GM21367 (cell line): Measurements from ENCODE around the gene HOXD12.

Experiments
- ATAC-seq: cut with Tn5 transposase; IDR thresholded peaks from one replicate; pipeline ENCODE4 v1.9.1; 2021; ENCODE audit not compliant: unreplicated experiment

HOXD12 gene

DNA sequence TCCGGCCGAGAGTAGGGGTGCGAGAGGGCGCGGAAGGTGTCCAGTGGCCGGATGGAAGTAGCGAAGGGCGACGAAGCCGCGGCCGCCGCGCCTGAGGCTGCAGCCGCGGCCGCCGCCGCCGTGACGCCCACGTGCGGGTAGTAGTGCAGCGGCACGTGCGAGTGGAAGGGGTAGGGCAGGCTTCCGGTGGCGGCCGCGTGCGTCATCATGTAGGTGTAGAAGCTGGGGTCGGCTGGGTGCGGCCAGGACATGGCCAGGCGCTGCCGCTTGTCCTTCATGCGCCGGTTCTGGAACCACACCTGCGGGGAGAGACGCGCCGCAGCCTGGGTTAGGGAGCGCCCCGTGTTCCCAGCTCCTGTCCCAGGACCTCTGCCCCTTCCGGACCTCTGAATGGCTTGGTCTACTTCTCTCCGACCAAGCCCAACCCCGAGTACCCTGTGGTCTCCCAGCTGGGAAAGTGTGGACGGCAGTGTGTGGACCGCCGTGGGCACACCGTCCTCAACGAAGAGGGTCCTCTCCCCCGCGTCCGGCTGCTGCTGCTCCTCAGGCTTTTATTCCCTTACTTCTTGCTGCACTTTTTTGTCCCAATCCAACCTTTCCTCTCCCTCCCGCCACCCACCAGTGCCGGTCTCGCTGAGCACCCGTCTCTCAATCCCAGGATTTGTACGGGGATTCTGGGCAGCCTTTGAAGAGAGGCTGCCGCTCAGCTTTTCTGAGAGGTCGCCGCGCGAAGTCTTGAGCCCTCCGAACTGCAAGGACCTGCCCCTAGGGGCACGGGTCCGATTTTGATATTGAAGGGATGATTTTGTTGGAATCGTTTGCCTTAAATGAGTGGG lies 18.8 kb upstream of the HOXD12 start:
- ATAC-seq = no peak

DNA sequence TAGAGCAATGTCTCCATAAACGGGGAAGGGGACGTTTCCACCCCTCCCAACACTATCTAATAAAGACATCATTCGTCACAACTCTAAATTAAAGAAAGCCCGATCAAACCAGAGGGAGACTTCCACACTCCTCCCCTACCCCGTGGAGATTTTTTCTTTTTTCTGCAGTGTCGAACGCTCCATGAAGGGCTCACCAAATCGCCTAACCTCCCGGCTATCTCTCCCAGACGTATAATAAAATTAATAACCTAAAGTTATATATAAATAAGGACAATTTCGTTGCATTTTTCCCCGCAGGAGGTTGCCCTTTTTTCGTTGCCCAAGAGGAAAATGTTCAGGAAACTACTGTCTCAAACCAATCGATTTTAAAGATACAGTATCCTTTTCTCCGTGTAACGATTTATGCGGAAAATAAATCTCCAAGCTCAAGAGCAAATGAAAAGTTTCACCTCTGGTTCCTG lies 18.2 kb upstream of the HOXD12 start:
- ATAC-seq = no peak

DNA sequence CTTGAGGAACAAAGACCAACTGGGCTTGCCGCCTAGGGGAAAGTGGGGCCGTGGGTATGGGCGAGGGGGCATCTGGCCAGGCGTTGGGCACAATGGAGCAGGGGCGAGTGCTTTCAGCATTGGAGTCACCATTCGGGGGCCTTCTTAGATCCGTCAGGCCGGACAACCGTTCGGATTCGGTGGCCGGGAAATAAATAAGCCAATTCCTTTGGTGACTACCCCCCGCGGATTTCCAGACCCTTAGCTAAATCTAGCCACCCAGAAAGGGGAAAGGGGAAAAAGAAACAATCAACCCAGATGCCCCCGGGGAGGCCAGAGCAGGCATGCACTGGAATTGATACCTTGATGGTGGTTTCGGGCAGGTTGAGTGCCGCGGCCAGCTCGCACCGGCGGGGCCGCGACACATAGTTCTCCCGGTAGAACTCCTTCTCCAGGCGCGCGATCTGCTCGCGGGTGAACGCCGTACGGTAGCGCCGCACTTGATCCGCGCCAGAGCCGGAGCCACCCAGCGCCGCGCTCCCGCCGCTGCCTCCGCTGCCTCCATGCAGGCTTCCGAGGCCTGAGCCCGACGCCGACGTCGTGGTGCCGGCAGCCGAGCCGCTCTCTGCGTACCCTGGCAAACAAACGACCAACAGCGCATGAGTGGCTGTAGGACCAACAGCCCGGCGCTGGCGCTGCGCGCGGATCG lies 17.6 kb upstream of the HOXD12 start:
- ATAC-seq = no peak

DNA sequence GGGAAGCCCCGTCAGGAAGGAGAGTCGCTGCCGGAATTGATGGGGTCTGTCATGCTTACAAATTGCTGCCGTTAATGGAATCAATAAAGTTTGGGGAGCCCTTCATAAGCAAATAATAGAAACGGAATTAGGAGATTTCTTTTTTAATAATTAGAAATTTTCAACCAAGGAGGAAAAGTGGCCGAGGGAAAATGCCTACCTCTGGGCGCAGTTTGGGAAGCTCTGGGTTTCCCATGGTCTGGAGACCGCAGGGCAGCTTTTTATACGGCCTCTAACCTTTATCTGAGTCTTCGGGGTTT lies 17.1 kb upstream of the HOXD12 start:
- no peak for ATAC-seq

DNA sequence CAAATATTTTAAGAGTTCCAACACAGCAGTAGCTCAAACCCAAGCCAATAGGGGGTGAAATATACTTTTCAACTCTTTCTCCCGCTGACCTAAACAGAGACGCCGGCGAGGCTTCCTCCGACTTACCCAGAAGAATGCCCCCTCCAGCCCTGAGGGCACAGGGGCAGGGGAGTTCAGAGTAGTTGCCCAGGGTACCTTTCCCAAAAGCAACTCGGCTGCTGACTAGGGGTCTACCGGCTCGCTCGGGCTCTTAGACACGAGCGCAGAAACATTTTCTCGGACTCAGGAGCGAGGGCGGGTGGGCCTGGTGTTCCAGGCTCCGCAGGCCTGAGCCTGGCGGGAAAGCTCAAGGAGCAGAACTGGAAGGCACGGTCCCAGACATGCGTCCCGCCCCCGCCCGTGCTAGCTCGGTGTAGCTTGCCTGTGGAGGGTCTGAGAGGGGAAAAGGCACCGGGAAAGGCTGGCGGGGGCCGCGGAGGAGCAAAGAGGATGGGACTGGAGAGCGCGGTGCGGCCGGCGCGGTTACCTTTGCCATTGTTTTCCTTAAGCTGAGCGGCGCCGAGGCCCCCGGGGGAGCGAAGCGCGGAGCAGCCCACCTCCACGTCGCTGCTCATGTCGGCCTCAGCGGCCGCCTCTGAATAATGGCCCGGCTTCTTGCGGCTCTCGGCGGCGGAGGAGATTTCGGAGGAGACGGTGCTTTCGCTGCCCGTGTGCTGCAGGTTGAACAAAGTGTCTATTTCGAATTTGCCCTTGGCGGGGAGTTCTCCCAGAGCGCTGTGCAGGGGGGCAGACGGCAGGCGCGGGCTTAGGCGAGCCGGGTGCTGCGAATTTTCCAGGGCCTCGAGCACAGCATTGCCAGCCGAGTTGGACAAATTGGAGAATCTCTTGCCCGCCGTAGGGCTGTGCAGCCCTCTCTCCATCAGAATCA lies 16.5 kb upstream of the HOXD12 start:
- ATAC-seq = no peak

DNA sequence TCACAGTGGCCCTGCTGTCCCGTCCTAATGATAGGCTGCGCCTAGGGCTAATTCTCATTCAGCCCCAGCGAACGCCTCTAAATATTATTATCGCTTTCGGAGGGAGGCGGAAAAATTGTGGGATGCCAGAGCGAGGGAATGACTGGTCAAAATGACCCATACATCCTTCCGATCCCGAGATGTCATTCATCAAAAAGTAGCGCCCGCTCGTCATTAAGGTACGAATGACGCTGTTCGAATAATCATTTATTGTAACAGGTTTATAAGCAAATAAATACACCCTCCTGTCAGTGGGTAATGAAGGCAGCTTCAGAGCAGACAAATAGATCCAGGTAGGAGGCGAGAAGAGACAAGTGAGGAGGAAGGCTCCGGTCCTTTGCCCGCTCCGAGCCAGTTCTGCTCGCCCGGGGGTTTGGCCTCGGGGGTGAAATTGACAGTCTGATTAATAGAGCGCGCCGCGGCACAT lies 15.8 kb upstream of the HOXD12 start, which contains the start of gene EVX2:
Gene EVX2, minus strand, starts transcription at position 167 of the 466 bp plus-strand sequence. CDS start 186 bp downstream, outside the sequence.
- ATAC-seq = no peak

DNA sequence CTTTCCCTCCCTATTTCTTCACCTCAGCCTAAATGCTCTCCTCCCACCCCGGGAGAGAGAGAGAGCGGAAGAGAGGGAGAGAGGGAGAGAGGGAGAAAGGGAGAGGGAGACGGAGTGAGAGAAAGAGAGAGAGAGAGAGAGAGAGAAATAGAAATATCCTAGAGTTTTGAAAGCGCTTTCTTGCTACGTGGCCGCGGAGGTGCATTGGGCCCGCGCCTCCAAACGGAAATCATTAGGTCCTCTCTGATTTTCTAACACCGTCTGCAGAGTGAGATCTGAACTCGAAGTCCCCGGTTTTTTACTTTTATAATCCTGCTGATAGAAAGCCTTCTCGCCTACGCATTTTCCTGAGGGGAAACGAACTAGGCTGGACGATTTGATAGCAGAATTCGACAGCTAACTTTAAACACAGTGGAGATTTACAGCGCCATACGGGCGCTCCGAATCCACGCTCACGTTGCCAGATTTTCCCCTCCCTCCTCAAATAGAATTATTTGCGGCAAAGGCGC lies 14.9 kb upstream of the HOXD12 start:
- no peak for ATAC-seq

DNA sequence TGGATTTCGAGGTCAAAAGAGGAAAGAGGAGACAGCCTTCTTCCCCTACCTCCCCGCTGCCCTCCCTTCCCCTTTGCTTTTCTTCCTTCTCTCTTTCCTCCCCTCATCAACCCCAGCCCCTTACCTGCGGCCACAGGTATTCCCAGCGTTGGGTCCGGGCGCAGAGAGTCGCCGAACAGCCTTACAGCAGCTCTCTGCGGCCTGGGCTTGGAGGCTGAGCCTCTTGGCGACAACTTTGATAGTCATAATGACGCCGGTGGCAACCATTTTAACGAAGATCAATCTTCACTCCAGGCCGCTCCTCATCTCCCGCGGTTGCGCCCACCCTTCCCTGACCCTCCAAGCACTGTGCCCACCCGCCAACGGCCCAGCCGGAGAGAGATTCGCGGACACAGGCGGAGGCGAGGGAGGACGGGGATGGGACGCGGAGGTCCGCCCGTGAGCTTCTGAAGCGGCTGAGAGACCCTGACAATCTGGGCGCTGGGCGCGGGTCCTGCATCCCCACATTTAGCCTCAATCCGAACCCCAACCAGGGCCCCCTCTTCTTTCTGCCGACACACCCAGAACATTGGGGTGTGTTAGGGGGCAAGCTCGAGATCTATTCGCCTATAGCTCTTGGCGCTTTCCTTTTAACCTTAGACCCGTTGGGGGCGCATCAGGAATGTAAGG lies 14.3 kb upstream of the HOXD12 start:
- no peak for ATAC-seq

DNA sequence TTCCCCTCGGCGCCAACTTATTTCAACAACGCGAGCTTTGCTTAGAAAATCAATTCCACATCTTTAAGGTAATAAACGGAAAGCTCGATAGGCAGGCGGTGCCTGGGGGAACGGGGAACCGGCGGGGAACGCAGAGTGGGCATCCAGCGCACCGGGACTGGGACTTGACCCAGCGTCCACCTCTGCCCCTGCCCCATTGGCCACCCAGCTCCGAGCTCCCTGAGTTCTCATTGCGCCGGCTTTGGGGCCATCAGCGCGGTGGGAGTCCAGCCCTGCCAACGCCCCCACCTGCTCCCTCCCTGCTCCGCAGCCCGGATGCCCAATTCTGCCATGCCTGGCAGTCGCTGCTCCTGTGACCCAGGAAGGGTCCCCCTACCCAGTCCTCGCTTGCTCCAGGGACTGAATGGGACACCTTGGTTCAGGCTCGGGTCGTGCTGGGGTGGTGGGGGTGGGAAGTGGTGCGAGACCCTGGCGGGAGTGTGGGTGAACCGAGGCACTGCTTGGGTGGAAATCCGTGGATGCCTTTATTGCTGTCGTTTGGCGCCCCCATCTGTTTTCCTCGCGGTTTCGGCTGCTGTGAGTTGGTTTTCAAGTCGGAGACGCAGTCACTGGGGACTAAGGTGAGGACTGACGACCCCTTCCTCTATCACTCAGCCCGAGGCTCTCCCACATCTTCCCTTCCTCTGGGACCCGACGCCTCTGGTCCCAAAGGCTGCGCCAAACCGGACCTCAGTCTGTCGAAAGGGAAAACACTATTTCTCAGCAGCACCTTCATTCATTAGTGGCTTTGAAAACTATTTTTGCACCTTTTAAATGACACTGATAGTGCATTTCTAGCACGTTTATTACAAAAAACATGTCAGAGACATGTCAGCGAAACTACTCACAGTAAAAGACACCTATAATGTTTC lies 13.5 kb upstream of the HOXD12 start:
- no peak for ATAC-seq

DNA sequence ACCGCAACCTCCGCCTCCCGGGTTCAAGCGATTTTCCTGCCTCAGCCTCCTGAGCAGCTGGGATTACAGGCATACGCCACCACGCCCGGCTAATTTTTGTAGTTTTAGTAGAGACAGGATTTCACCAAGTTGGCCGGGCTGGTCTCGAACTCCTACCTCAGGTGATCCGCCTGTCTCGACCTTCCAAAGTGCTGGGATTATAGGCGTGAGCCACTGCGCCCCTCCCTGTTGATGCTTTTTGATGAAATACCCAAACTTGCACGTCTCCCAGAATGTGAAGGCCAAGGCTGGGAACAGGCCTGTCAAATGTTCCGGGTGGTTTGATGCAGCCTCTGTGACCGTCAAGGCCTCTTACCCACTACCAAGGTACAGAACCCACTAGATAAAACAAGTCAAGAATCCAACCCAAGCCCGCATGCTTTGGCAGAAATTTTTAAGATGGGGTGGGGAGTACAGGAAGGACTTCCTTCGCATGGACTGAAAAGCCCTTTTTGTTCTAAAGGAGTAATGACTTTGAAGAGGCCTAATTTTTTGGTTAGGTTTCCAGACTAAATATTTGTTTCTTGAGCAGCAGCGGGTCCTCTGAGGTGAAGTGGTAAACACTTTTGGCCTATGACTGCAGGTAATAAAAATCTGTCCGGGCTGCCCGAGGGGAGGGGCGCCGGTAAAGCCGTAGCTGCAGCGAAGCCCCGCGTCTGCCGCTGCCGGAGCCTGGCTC lies 12.1 kb upstream of the HOXD12 start:
- no peak for ATAC-seq

DNA sequence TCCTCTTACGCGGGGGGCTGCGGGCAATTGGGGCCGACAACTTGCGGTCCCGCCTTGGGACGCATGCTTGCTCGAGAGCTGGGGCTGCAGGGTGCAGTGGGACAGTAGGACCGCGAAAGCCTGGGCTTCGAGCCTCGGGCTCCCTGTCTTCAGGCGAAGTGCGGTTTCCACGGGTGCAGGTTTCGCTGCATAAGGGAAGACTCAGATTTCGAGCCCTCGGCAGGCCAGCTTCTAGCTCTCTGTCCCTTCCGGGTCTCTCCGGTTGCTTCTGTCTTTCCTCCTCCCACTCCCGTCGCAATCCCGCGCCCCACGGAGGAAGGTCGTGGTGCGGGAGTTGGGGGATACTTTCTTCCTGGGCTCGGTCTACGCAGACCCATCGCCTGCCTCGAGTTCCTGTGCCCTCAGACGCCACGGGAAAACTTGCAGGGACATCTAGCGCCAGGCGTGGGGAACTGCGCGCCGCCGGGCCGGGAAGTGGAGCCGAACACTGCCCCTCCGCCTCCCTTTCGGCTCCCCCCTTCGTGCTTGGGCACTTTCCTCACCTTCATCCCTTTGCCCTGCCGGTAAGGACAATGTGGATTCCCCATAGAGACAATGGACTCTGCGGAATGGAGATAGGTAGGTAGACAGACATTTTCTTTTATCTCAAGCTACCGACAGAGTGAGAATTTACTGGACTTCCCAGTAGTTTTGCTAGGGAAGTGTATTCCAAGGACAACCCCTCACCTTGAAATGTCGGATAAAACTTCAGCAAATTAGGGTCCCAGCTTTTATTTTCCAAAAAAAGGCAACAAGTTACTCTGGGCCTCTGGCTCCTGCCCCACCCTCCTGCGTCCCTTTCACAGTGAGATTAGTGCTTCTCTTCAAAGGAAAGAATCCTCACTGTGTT lies 11.3 kb upstream of the HOXD12 start:
- ATAC-seq = no peak

DNA sequence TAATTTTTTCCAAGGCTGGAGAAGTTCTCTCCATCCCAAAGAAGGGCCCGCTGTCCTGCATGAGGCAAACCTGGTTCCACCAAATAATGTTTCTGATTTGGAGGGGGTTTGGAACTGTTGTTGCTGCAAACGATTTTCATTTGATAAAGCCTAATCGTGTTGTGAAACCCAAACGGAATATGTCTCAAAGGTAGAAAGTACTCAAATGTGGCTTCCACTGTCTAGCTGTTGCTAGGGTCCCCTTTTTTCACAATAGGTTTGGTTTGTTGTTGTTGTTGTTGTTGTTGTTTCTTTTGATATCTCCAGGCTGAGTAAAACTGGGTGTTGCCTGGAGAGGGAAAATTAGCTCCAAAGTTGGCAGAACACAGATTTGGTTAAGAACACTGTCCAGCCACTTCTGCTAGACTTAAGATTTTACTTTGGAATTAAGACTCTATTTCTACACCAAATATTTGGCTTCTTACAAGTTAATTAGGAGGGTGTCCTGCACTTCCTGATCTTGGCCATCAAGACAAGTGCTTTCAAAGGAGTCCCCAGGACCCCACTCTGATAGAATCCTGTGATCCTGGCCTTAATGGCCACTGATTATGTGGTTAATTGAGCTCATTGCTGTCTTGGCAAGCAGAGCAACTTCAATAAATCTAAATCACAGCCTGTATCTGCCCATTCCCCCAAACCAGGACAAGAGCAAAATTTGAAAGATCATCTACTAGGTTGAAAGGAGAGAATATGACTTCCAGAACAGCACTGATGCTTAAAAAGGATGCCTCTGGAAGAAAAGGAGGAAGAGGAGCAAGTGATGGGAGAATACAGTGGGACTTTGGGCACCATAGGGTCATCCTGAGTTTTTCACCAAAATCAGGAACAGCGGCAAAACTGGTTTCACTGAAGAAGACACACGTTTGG lies 10.4 kb upstream of the HOXD12 start:
- no peak for ATAC-seq

DNA sequence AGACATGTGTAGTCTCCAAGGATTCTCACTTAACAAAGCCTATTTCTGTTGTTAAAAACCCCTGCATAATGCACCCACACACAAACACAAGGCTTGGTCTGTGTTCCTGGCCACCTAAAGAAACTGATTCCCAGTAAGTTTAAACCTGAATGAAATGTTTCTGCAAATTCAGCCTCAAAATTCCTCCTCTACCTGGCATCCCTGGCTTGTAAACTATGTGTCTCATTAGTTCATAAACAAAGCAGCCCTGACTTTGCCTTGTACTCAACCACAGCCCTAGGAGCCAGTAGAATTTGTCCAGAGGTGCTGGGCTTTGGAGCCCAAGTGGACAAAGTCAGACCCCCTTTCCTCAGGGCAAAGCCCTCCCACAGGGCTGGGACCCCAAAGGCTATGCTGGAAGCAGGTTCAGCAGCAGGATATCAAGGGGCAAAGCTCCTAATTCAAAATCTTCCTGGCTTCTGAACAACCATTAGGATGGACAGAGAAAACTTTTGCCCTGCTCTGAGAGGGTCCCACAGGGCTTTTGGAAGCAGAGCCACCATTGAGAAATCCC lies 9.7 kb upstream of the HOXD12 start:
- no peak for ATAC-seq

DNA sequence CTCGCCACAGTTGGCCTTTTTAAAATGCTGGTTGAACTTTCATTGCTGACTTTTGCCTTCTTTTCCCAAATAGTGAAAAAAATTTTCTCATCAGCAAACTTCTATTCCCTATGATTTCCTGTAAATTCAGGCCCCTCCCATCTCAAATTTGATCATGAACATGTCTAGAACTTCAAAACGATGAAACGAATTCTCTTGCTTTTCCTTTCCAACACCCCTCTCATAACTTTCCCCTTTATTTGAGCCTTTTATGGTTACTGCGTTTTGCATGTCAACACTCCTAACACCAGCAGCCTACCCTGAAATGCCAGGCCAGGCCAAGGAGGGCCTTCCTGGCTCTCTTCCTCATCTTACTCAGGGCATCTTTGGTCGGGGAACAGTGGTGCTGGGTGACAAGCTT lies 8.7 kb upstream of the HOXD12 start:
- no peak for ATAC-seq

DNA sequence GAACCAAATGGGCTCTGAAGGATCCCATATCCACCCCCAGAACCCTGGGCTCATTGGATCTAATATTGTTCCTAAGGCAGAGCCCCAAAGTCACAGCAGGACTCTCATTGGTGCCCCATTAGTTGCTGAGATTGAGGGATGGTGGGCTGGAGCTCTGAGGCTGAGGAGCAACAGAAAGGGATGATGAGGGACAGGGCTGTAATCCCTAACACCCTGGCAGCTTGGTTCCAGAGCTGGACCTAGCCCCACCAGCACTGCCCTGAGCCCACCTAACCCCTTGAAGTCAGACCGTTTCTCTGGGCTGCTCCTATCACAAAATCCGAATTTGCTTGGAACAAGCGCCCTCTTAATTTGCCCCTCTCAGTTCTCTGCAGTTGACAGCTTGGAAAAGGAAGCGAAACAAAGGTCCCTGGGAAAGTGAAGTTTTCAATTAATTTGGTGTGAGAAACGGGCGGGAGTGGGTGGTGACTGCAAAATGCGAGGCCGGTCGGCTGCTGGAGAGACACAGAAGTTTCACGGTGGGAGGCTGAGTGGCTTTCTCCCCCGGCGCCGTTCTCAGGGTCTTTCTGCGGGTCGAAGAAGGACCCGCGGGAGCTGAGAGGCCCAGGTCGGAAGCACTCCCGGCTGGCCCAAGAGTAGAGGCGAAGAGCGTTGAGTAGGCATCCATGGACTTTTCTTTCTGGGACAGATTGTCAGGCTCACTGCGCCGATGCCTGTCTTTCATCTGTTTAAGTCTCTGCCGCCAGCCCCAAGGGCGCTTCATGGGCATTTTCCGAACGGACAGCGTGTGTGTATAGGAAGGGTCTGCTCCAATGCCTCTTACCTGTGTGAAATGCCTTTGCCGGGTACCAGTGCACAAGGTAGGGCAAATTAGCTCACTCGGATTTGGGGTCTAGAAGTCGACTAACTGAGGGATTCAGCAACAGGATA lies 8.0 kb upstream of the HOXD12 start:
- ATAC-seq = no peak
